GM23248 (cell line): Measurements from ENCODE around the gene WDR62.

Experiments used
- EZH2 ChIP-seq: fragments of 200-600 bp; sonication (generic); IDR thresholded peaks from 2 replicates; pipeline ENCODE4 v1.6.1; 2018; ENCODE audit warnings: antibody characterized with exemption, mild to moderate bottlenecking; ENCODE audit not compliant: insufficient read depth, poor library complexity, severe bottlenecking
- EZH2phosphoT487 ChIP-seq: fragments of 200-600 bp; sonication (generic); IDR thresholded peaks from 2 replicates; pipeline ENCODE4 v1.6.1; 2018; ENCODE audit warnings: antibody characterized with exemption, moderate library complexity, mild to moderate bottlenecking, low read depth; ENCODE audit not compliant: insufficient read depth

- no peak for TF ChIP-seq EZH2
- no peak for TF ChIP-seq EZH2phosphoT487
Observed at GRCh38 chr19:36006955-36007354, 47.7 kb upstream of the WDR62 start.
